Stimulated activated CD4-positive, alpha-beta T cell treated with anti-CD3 and anti-CD28 coated beads, Interleukin-2, amount 100 ng/mL, for 48 hours (primary cell): ENCODE measurements around the gene TSSK2.
A peak's percentile ranks its signal among the peaks of the same experiment; 100 is the strongest.
"Not testable (repeated sequence)": the region's sequence is repeated elsewhere in the genome, so short reads cannot be mapped to it uniquely, and the experiment has no call there.

ENCODE experiments used
- DNase-seq, 2 donors: peaks; one replicate each; pipeline ENCODE4 v3.0.0-alpha.2; 2020

The TSSK2 gene

GRCh38 chr22:19130959-19131684 is at the start of gene TSSK2:
TSSK2 (plus strand) TSS chr22:19131308; CDS start chr22:19131400, 92 bp downstream.
- DNase-seq = no peak

- no peak for DNase-seq
Observed at GRCh38 chr22:19081351-19081750, 49.8 kb upstream of the TSSK2 start.

- no peak for DNase-seq
Observed at GRCh38 chr22:19082101-19082500, 49.0 kb upstream of the TSSK2 start.

- no peak for DNase-seq
Observed at GRCh38 chr22:19082793-19083192, 48.3 kb upstream of the TSSK2 start.

DNA sequence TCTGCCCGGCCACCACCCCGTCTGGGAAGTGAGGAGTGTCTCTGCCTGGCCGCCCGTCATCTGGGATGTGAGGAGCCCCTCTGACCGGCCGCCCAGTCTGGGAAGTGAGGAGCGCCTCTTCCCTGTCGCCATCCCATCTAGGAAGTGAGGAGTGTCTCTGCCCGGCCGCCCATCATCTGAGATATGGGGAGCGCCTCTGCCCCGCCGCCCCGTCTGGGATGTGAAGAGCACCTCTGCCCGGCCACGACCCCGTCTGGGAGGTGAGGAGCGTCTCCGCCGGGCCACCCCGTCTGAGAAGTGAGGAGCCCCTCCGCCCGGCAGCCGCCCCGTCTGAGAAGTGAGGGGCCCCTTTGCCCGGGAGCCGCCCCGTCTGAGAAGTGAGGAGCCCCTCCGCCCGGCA is 47.0 kb upstream of the TSSK2 start:
- DNase-seq = not testable (repeated sequence)

- DNase-seq = not testable (repeated sequence)
Observed at GRCh38 chr22:19084586-19084985, 46.5 kb upstream of the TSSK2 start.

DNA sequence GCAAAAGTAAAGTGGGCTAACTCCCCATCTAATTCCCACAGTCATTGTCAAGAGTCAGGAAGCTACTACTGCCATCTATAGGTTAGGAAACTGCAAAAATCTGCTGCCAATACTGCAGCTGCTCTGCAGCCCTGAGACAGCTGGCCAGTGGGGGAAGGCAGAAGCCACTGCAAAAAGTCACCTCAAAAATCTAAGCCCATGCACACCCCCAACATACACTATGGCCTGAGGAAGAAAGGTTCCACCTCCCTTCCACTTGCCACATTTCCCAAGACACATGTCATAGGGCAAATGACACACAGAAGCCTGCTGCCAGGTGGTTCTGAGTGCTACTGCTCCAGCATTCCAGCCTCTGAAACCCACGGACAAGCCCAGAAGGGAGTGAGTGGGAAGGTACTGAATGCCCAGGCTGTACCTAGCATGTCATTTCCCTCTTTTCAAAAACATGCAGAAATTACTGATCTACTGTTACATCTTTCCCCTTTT is 45.8 kb upstream of the TSSK2 start:
- no peak for DNase-seq

GRCh38 chr22:19086417-19086816 is 44.7 kb upstream of the TSSK2 start:
- no peak for DNase-seq

GRCh38 chr22:19086896-19087295 is 44.2 kb upstream of the TSSK2 start:
- DNase-seq = no peak

- no peak for DNase-seq
Observed at GRCh38 chr22:19088866-19089595, 42.1 kb upstream of the TSSK2 start.

DNA sequence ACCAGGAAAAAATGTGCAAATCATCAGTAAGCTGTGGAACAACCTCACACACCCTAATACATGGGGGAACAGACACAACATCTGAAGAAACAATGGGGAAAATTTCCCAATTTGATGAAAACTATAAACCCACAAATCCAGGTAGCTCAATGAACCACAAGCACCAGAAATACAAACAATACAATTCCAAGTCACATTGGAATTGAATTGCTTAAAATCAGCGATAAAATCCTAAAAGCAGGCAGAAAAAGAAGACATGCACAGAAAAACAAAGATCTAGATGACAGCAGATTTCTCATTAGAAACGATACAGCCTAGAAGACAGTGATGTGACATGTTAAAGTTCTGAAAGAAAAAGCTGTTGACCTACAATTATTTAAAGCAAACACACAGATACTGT is 40.9 kb upstream of the TSSK2 start:
- DNase-seq = no peak

DNA sequence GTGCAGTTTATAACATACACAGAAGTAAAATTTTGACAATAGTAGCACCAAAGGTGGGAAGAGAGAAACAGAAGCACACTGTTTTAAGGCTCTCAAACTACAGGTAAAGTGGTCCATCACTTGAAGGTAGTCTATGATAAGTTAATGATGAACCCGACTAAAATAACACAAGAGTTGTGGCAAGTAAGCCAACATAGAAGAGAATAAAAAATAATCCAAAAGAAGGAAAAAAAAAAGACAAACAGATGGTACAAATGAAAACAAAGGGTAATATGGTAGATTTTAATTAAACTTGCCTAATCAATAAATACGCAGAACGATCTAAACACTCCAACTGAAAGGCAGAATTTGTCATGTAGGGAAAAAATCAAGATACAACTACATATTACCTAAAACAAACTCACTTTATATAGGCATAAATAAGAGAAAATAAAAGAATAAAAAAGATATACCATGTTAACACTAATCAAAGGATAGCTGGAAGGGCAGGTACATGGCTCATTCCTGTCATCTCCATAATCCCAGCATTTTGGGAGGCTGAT is 40.5 kb upstream of the TSSK2 start:
- DNase-seq = no peak

DNA sequence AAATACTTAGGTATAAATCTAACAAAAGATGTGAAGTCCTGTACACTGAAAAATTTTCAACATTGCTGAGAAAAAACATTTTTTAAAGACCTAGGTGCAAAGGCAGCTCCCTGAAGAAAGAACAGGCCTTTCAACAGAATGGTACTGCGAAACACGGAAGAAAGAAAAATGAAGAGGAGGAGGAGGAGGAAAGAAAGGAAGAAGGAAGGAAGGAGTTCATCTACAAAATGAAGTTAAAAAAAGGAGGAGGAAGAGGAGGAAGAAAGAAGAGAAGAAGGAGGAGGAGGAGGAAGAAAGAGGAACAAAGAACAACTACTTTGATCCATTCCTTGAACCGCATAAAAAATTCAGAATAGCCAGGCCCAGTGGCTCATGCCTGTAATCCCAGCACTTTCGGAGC is 38.4 kb upstream of the TSSK2 start:
- DNase-seq = no peak

- no peak for DNase-seq
Observed at GRCh38 chr22:19094393-19094997, 36.6 kb upstream of the TSSK2 start.

DNA sequence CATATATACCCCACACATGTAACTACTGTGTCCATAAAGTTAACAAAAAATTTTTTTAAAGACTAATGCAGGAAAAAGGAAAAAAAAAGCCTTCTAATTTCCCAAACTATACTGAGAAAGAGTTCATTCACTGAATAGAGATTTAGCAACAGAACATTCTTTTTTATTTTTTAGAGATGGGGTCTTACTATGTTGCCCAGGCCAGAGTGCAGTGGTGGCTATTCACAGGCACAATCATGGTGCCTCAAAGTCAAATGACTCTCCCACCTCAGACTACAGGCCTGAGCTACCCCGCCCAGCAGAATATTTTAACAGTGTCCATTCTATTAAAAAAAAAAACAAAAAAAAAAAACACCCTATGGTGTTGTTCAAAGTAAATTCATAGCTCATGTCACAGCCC is 34.6 kb upstream of the TSSK2 start:
- DNase-seq = no peak

- no peak for DNase-seq
Observed at GRCh38 chr22:19097518-19097917, 33.6 kb upstream of the TSSK2 start.

DNA sequence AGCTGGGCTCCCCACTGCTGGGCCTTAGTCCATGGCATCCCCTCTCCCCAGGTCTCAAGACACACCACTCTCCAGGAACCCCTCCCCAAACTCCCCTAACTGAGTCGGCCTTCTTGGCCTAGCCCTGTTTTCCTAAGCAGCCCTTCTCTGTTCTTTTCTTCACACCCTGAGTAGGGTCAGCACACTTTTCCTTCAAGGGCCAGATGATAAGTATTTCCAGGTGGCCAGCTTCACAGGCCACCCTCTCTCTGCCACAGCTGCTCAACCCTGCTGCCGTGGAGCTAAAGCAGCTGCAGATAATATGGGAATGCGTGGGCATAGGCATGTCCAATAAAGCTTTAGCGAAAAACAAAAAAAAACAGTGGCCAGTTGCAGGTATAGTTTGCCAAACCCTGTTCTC is 33.0 kb upstream of the TSSK2 start:
- DNase-seq = no peak

- DNase-seq = no peak
Observed at GRCh38 chr22:19103880-19104821, 27.0 kb upstream of the TSSK2 start.

DNA sequence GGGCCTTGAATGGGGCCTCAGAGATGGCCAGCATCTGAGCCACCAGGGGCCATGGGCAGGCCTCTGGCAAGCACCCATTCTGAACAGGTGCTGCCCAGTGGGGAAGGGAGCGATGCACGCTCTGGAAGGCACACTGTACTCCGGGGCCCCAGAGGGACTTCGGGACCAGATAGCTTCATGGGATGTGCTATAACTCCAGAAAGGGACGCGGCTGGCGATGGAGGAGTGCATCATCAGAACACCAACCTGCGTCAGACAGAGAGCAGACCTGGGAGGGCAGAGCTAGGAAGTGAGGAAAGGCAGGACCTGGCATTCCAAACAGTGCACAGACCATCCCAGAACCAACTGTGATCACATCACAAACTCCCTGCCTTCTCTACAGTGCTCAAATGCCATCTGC is 25.7 kb upstream of the TSSK2 start:
- no peak for DNase-seq

DNA sequence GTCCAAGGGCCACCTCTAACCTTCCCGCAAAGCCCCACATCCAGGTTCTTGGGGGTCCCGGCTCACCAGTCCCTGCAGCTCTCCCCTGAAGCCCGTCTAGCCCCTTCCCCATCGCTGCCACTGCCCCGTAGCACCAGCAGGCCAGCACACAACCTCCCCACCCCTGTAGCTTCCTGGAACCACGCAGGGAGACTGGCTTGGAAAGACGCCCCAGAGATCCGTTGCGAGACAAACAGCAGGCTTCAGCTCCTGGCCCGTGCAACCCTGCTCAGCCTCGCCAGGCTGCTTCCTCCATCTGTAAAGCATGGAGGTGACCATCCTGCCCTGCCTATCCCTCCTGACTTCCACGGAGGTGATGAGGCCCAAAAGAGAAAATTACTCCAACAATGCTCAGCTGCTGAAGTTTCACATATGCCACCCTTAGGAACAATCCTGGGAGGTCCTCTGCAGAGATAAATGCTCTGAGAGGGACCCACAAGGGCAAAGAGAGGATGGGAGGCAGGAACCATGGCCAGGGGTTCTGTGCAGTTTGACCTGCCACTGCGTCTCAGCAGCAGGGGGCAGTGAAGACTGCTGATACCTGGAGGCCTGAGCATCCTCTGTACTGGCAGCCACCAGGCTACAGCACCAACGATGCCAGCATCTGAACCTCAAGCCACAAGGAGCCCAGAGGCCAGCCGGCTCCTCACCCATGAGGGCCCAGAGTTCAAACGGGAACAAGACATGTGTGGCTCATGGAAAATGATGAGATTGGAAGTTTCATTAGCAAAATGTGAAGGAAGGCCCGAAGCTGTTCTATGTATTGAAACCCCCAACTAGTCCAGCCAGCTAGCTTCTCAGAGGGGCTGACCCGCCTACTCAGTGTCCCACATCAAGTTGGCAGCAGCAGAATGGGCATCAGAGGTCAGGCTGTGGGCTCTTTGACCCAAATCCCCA is 25.0 kb upstream of the TSSK2 start:
- peak in 1 of 2 donors; percentile 16 for DNase-seq
